ENCODE measurements around the gene JPH2. TPM values are rescaled to one million over a fixed set of nuclear protein-coding genes. Genes with fewer than 3 reads are reported as not detected.

Gene JPH2
- total and polyA plus RNA-seq, 2 of the 4 experiments (the other 2 are of a cell fraction) = 0.44 to 0.54 TPM

GRCh38 chr20:44098256-44098630 lies 88.7 kb downstream of the JPH2 start:
- H3K4me1 ChIP-seq (ENCODE audit: control insufficient read depth, insufficient read depth, low read length) = no peaks in the 10 kb centered on the region
- ChIA-PET CTCF (no interaction called here), POLR2A (ENCODE audit: unreplicated experiment) (no interaction called here)
- no peak overlapping the region for H4K8ac ChIP-seq (ENCODE audit: low read depth in 2 of 2, low read length in 2 of 2)
- in situ Hi-C loops (cut with MboI; ENCODE audit: low sequenced_read_pairs) = loop anchor here (10.0 kb wide), 1 partner anchor 643 kb away; the partner anchor contains the start of gene SRSF6
- H2BK20ac ChIP-seq (ENCODE audit: low read depth, low read length) = no peak overlapping the region
- no peak overlapping the region for H3K9ac ChIP-seq (ENCODE audit: low read depth, low read length)
- no peak overlapping the region for H2BK15ac ChIP-seq (ENCODE audit: low read depth, low read length)
- TF ChIP-seq MAZ (IDR thresholded peaks at IDR 0.05; ENCODE audit: borderline replicate concordance, low read depth, low read length) = no peak
- TF ChIP-seq RFX5 (IDR thresholded peaks at IDR 0.05; ENCODE audit: low read depth, low read length) = no peak
- TF ChIP-seq SMC3 (IDR thresholded peaks at IDR 0.05; ENCODE audit: low read depth, low read length) = no peak
- no peak for TF ChIP-seq RAD21 (IDR thresholded peaks at IDR 0.05; ENCODE audit: low read length)
- TF ChIP-seq USF2 (IDR thresholded peaks at IDR 0.05; ENCODE audit: low read depth, low read length) = no peak
- no peak for TF ChIP-seq FOS (IDR thresholded peaks at IDR 0.05; ENCODE audit: low read depth, low read length)
- TF ChIP-seq MXI1 (IDR thresholded peaks at IDR 0.05; ENCODE audit: borderline replicate concordance, low read depth, low read length) = no peak
- no peak for TF ChIP-seq NFE2L2 (IDR thresholded peaks at IDR 0.05; ENCODE audit: low read depth, low read length)
- no peak for TF ChIP-seq MAFK (IDR thresholded peaks at IDR 0.05; ENCODE audit: low read depth, low read length)
- TF ChIP-seq, protein P1, sequence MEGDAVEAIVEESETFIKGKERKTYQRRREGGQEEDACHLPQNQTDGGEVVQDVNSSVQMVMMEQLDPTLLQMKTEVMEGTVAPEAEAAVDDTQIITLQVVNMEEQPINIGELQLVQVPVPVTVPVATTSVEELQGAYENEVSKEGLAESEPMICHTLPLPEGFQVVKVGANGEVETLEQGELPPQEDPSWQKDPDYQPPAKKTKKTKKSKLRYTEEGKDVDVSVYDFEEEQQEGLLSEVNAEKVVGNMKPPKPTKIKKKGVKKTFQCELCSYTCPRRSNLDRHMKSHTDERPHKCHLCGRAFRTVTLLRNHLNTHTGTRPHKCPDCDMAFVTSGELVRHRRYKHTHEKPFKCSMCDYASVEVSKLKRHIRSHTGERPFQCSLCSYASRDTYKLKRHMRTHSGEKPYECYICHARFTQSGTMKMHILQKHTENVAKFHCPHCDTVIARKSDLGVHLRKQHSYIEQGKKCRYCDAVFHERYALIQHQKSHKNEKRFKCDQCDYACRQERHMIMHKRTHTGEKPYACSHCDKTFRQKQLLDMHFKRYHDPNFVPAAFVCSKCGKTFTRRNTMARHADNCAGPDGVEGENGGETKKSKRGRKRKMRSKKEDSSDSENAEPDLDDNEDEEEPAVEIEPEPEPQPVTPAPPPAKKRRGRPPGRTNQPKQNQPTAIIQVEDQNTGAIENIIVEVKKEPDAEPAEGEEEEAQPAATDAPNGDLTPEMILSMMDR (conservative IDR thresholded peaks at IDR 0.05; ENCODE audit: low read depth, low read length) = no peak
- no peak for TF ChIP-seq ELK1 (IDR thresholded peaks at IDR 0.05; ENCODE audit: borderline replicate concordance, low read depth, low read length)
- TF ChIP-seq RCOR1 (IDR thresholded peaks at IDR 0.05; ENCODE audit: insufficient replicate concordance, low read length) = no peak
- TF ChIP-seq CHD1 (IDR thresholded peaks at IDR 0.05; ENCODE audit: low read depth, low read length) = no peak
- TF ChIP-seq POLR2A (IDR thresholded peaks at IDR 0.05; ENCODE audit: low read depth, low read length) = no peak
- TF ChIP-seq BHLHE40 (IDR thresholded peaks at IDR 0.05; ENCODE audit: low read depth, low read length) = no peak
- dilution Hi-C loops (cut with HindIII; ENCODE audit: low sequenced_read_pairs, unreplicated experiment) = no loop called here
- no peak overlapping the region for H2BK5ac ChIP-seq (ENCODE audit: low read depth, low read length, poor library complexity, severe bottlenecking)
- peaks cover 5% of the 10 kb centered on the region; the same call in 1 of the 2 replicates for H3K9me3 ChIP-seq (ENCODE audit: control insufficient read depth, insufficient read depth, low read length)
- H3K27me3 ChIP-seq (ENCODE audit: control insufficient read depth, insufficient read depth, low read length) = peaks cover 2% of the 10 kb centered on the region
- no peak overlapping the region for H2AFZ ChIP-seq (replicated peaks; ENCODE audit: low read length, poor library complexity)
- H4K20me1 ChIP-seq (ENCODE audit: insufficient read depth, low read length) = no peaks in the 10 kb centered on the region
- H4K5ac ChIP-seq (ENCODE audit: low read depth, low read length) = no peak overlapping the region
- ATAC-seq (ENCODE audit: low read depth) (no peak), DNase-seq (no peak)
- no peak overlapping the region for H2AK5ac ChIP-seq (ENCODE audit: low read depth, low read length)
- no peak overlapping the region for H3K27ac ChIP-seq (ENCODE audit: insufficient read depth, low read length)
- H3K4ac ChIP-seq (ENCODE audit: low read depth, low read length) = no peak overlapping the region
- intact Hi-C loops (cut with micrococcal nuclease) = no loop called here
- H2AK9ac ChIP-seq (replicated peaks; ENCODE audit: low read depth, low read length, poor library complexity) = no peak overlapping the region
- no peak overlapping the region for H3K23ac ChIP-seq (ENCODE audit: low read depth, low read length)
- no peak overlapping the region for H2BK120ac ChIP-seq (ENCODE audit: low read depth, low read length)
- H3K36me3 ChIP-seq (ENCODE audit: control insufficient read depth, insufficient read depth, low read length) = no peaks in the 10 kb centered on the region
- no peak overlapping the region for H3K18ac ChIP-seq (ENCODE audit: low read depth, low read length)
- H3K9me1 ChIP-seq (ENCODE audit: insufficient read depth, low read length) = no peaks in the 10 kb centered on the region
- no peak overlapping the region for H3K14ac ChIP-seq (replicated peaks; ENCODE audit: low read depth, low read length)
- WGBS, 2 experiments (ENCODE audit: extremely low coverage in 2 of 2, insufficient read length in 1 of 2) = 70% methylated on average over 2 of the region's 6 CpGs; no CpG with 5 or more reads in 1 of the 2 experiments
- H3K4me3 ChIP-seq (ENCODE audit: insufficient read depth, low read depth, low read length) = no peak overlapping the region
- no peak overlapping the region for H3K4me2 ChIP-seq (ENCODE audit: low read depth, low read length)
- no peak overlapping the region for H3K56ac ChIP-seq (ENCODE audit: extremely low read depth, insufficient read depth, low read length)
- no TSS peak for BruUV-seq (replicated peaks)
- H4K91ac ChIP-seq (ENCODE audit: insufficient read depth, low read depth, low read length) = no peak overlapping the region
- no peaks in the 10 kb centered on the region for H3K79me1 ChIP-seq (ENCODE audit: low read depth in 1 of 2, low read length in 2 of 2)
